Loucy (cell line): Measurements from ENCODE around the gene ADIG.

Experiments used
- H2AFZ ChIP-seq: fragments of 200-600 bp; sonication (generic); 2 replicates; pipeline ENCODE4 v1.6.0; 2016; ENCODE audit warnings: antibody characterized with exemption, mild to moderate bottlenecking, low read length, moderate library complexity
- H3F3A ChIP-seq: fragments of 200-600 bp; 2 replicates; pipeline ENCODE4 v1.6.0; 2016; ENCODE audit warnings: antibody characterized with exemption, low read depth, mild to moderate bottlenecking
- H3K27me3 ChIP-seq: fragments of 200-600 bp; sonication (generic); 2 replicates; pipeline ENCODE4 v1.6.1; 2014; ENCODE audit warnings: low read length, mild to moderate bottlenecking; ENCODE audit not compliant: insufficient read depth, poor library complexity, severe bottlenecking
- H3K36me3 ChIP-seq: fragments of 200-600 bp; sonication (generic); 2 replicates; pipeline ENCODE4 v1.6.1; 2016; ENCODE audit warnings: low read length; ENCODE audit not compliant: insufficient read depth
- H3K4me1 ChIP-seq: fragments of 200-600 bp; sonication (generic); 2 replicates; pipeline ENCODE4 v1.5.1; 2014; ENCODE audit warnings: low read length, mild to moderate bottlenecking; ENCODE audit not compliant: insufficient read depth, poor library complexity, severe bottlenecking
- H3K4me2 ChIP-seq: fragments of 200-600 bp; sonication (generic); 2 replicates; pipeline ENCODE4 v1.6.0; 2014; ENCODE audit warnings: antibody characterized with exemption, low read length, low read depth, mild to moderate bottlenecking; ENCODE audit not compliant: poor library complexity, severe bottlenecking
- H3K4me3 ChIP-seq: fragments of 200-600 bp; sonication (generic); 2 replicates; pipeline ENCODE4 v1.5.1; 2014; ENCODE audit warnings: low read length, mild to moderate bottlenecking, mixed read lengths; ENCODE audit not compliant: poor library complexity, severe bottlenecking
- H3K79me2 ChIP-seq: fragments of 200-600 bp; sonication (generic); 2 replicates; pipeline ENCODE4 v1.6.1; 2014; ENCODE audit warnings: low read length; ENCODE audit not compliant: insufficient read depth
- H3K9ac ChIP-seq: fragments of 200-600 bp; sonication (generic); 2 replicates; pipeline ENCODE4 v1.6.0; 2014; ENCODE audit warnings: mild to moderate bottlenecking, low read depth, low read length, moderate library complexity; ENCODE audit not compliant: poor library complexity, severe bottlenecking
- H3K9me2 ChIP-seq: fragments of 200-600 bp; sonication (generic); replicated peaks from 2 replicates; pipeline ENCODE4 v1.6.1; 2016; ENCODE audit warnings: low read depth, low read length, mixed read lengths
- H3K9me3 ChIP-seq: fragments of 200-600 bp; sonication (generic); 2 replicates; pipeline ENCODE4 v1.6.1; 2014; ENCODE audit warnings: mild to moderate bottlenecking, antibody characterized with exemption, low read length, low read depth; ENCODE audit not compliant: insufficient read depth
- H4K20me1 ChIP-seq: fragments of 200-600 bp; sonication (generic); 2 replicates; pipeline ENCODE4 v1.6.0; 2014; ENCODE audit warnings: antibody characterized with exemption, low read length, mild to moderate bottlenecking; ENCODE audit not compliant: insufficient read depth, poor library complexity, severe bottlenecking
- EZH2phosphoT487 ChIP-seq: fragments of 200-600 bp; IDR thresholded peaks from 2 replicates; pipeline ENCODE4 v1.6.1; 2018; ENCODE audit warnings: antibody characterized with exemption, mild to moderate bottlenecking, moderate library complexity, borderline replicate concordance
- TF ChIP-seq, protein P1 (sequence below): fragments of 200-600 bp; sonication (generic); conservative IDR thresholded peaks from 2 replicates; pipeline ENCODE4 v1.5.1; 2014; ENCODE audit warnings: mild to moderate bottlenecking, antibody characterized with exemption, low read length

The ADIG gene

DNA sequence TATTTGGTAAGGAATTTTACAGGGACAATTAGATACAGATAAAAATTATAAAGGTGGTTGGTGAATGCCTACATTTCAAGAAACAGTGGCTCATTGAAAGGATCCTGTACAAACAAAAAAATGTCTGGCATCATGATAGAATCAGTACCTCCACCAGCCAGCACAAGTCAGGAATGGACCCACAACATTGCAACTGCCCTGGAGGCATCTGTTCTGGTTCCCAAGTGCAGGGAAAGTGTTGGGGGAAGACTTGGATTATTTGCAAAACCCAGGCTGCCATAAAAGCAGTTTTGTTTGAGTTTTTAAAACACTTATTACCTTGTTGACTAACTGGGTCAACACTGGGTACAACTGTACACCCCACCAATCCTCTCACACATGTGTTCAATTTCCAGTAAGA lies 44.9 kb downstream of the ADIG start:
- Histone ChIP-seq H3K4me2 (no peak overlapping the region), H4K20me1 (no peaks in the 10 kb centered on the region), H3K4me1 (no peaks in the 10 kb centered on the region), H3K9me3 (no peaks in the 10 kb centered on the region), H2AFZ (no peak overlapping the region), H3K4me3 (no peak overlapping the region), H3K79me2 (no peaks in the 10 kb centered on the region), H3K9ac (no peak overlapping the region), H3K36me3 (no peaks in the 10 kb centered on the region), H3K9me2 (no peaks in the 10 kb centered on the region), H3K27me3 (peaks cover 4% of the 10 kb centered on the region), H3F3A (no peaks in the 10 kb centered on the region)
- TF ChIP-seq, protein P1, sequence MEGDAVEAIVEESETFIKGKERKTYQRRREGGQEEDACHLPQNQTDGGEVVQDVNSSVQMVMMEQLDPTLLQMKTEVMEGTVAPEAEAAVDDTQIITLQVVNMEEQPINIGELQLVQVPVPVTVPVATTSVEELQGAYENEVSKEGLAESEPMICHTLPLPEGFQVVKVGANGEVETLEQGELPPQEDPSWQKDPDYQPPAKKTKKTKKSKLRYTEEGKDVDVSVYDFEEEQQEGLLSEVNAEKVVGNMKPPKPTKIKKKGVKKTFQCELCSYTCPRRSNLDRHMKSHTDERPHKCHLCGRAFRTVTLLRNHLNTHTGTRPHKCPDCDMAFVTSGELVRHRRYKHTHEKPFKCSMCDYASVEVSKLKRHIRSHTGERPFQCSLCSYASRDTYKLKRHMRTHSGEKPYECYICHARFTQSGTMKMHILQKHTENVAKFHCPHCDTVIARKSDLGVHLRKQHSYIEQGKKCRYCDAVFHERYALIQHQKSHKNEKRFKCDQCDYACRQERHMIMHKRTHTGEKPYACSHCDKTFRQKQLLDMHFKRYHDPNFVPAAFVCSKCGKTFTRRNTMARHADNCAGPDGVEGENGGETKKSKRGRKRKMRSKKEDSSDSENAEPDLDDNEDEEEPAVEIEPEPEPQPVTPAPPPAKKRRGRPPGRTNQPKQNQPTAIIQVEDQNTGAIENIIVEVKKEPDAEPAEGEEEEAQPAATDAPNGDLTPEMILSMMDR = no peak
- no peak for TF ChIP-seq EZH2phosphoT487

DNA sequence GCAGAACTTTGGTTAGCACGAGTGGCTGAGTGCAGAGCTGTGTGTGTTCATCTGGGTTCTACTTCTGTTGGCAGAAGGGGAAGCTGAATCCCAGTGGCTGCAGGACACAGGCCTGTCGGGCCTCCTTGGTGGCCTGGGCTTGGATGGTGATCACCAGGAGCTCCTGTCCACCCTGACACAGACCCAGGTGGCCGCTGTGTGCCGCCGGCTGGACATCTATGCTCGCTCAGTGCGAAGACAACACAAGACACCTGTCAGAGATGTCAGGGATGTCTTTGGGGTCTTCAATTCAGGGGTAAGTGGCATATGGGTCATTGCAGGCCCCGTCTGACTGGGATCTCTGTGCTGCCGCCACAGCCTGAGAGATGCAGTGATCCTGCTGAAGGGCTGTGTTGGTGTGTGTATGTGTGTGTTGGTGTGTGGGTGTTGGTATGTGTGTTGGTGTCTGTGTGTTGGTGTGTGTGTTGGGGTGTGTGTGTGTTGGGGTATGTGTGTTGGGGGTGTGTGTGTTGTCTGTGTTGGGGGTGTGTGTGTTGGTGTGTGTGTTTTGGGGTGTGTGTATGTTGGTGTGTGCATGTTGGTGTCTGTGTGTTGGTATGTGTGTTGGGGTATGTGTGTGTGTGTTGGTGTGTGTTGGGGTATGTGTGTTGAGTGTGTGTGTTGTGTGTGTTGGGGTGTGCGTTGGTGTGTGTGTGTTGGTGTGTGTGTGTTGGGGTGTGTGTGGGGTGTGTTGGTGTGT lies 46.1 kb downstream of the ADIG start:
- Histone ChIP-seq H4K20me1 (no peaks in the 10 kb centered on the region), H3K27me3 (peaks cover 4% of the 10 kb centered on the region), H2AFZ (no peak overlapping the region), H3K4me2 (no peak overlapping the region), H3K9ac (no peak overlapping the region), H3K79me2 (no peaks in the 10 kb centered on the region), H3K9me2 (no peaks in the 10 kb centered on the region), H3K36me3 (no peaks in the 10 kb centered on the region), H3K9me3 (no peaks in the 10 kb centered on the region), H3F3A (no peaks in the 10 kb centered on the region), H3K4me1 (no peaks in the 10 kb centered on the region), H3K4me3 (no peak overlapping the region)
- TF ChIP-seq, protein P1 = no peak
- TF ChIP-seq EZH2phosphoT487 = no peak

DNA sequence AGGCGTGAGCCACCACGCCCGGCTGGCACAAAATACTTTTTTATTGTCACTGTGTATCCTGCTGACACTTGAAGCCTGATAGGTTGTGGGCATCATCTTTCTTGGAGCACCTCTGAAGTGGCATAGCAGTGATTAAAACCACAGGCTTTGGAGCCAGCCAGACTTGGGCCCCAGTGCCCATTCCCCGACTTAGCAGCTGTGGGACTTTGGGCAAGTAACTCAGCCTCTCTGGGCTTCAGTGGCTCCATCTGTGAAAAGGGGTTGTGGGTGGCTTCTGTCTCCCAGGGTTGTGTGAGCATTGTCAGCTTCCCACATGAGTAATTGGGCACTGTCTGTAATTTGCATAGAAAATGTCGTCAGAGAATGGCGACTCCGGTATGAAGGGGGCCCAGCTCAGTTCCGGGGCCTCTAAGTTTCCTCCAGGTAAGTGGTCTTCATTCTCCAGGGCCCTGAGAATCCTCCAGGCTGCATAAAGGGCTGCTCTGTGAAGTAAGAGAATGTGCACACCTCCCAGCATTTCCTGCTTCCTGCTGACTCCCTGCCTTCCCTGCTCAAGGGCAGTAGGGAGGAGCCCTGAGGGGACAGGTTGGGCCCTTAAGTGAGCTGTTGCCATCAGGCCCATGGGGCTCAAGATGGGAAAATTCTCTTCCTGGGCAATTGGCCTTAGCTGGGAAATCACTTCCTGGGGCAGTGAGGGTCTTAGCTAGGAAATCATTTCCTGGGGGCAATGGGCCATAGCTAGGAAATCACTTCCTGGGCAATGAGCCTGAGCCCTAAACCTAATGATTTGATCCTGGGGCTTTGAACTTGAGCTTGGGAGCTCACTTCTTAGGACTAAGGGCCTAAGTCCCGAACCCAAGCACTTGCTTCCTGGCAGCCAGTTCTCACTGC lies 47.8 kb downstream of the ADIG start:
- no peaks in the 10 kb centered on the region for H3K27me3 ChIP-seq
- no peak overlapping the region for H3K4me2 ChIP-seq
- peak overlapping the region; percentile 68 for H2AFZ ChIP-seq
- no peak overlapping the region for H3K4me3 ChIP-seq
- H3K79me2 ChIP-seq = no peaks in the 10 kb centered on the region
- H3K36me3 ChIP-seq = no peaks in the 10 kb centered on the region
- TF ChIP-seq EZH2phosphoT487 = no peak
- TF ChIP-seq, protein P1 = no peak
- no peaks in the 10 kb centered on the region for H3F3A ChIP-seq
- no peak overlapping the region for H3K9ac ChIP-seq
- H3K9me2 ChIP-seq = no peaks in the 10 kb centered on the region
- H3K4me1 ChIP-seq = no peaks in the 10 kb centered on the region
- no peaks in the 10 kb centered on the region for H3K9me3 ChIP-seq
- H4K20me1 ChIP-seq = no peaks in the 10 kb centered on the region
